Measurements from ENCODE around the gene COX6A2.

Gene COX6A2

DNA sequence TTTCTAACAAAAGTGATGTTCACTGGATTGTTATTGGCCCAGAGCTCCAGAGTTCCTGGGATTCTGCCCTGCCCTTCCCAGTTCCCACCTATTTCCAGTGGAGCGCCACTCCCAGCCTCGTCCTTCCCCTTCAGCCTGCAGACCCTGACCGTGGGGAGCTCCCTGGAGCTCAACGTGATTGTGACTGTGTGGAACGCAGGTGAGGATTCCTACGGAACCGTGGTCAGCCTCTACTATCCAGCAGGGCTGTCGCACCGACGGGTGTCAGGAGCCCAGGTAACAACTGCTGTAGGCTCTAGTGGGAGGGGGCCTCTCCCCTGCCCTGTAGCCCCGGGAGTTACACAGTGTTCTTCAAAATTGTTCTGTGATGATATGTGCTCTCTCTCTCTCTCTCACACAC lies 11.8 kb downstream of the COX6A2 start:
- H3K79me2 ChIP-seq: no peaks in the 10 kb centered on the region
- H3K27ac ChIP-seq: no peak overlapping the region
- no peak overlapping the region for H2AFZ ChIP-seq
- H3K36me3 ChIP-seq (ENCODE audit: control insufficient read depth, insufficient read depth, low read length): no peaks in the 10 kb centered on the region
- no peaks in the 10 kb centered on the region for H3K27me3 ChIP-seq (ENCODE audit: control insufficient read depth, insufficient read depth, low read length)
- H3K9ac ChIP-seq: no peak overlapping the region
- H3K4me1 ChIP-seq: no peaks in the 10 kb centered on the region
- H3K4me3 ChIP-seq (ENCODE audit: low read depth, low read length): no peak overlapping the region
- TF ChIP-seq, protein P1, sequence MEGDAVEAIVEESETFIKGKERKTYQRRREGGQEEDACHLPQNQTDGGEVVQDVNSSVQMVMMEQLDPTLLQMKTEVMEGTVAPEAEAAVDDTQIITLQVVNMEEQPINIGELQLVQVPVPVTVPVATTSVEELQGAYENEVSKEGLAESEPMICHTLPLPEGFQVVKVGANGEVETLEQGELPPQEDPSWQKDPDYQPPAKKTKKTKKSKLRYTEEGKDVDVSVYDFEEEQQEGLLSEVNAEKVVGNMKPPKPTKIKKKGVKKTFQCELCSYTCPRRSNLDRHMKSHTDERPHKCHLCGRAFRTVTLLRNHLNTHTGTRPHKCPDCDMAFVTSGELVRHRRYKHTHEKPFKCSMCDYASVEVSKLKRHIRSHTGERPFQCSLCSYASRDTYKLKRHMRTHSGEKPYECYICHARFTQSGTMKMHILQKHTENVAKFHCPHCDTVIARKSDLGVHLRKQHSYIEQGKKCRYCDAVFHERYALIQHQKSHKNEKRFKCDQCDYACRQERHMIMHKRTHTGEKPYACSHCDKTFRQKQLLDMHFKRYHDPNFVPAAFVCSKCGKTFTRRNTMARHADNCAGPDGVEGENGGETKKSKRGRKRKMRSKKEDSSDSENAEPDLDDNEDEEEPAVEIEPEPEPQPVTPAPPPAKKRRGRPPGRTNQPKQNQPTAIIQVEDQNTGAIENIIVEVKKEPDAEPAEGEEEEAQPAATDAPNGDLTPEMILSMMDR (IDR thresholded peaks at IDR 0.05): no peak
- H3K4me2 ChIP-seq (ENCODE audit: low read length): no peak overlapping the region
- no peaks in the 10 kb centered on the region for H3K9me3 ChIP-seq (ENCODE audit: control insufficient read depth, low read length)

DNA sequence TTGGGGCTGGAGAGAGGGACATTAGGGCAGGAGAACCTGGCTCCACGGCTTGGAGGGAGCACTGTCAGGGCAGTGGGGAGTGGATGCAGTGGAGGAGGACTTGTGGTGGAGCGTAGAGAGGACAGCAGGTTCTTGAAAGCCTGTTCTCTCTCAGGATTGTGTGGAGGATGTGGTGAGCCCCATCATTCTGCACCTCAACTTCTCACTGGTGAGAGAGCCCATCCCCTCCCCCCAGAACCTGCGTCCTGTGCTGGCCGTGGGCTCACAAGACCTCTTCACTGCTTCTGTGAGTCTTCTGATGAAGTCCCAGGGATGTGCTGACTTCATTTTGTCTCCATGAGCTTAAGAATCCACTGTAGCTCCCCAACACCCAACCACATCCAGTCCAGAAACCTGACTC lies 13.5 kb downstream of the COX6A2 start:
- Histone ChIP-seq H3K4me2 (ENCODE audit: low read length) (no peak overlapping the region), H3K79me2 (no peaks in the 10 kb centered on the region), H3K9me3 (ENCODE audit: control insufficient read depth, low read length) (no peaks in the 10 kb centered on the region), H3K36me3 (ENCODE audit: control insufficient read depth, insufficient read depth, low read length) (no peaks in the 10 kb centered on the region), H3K4me1 (no peaks in the 10 kb centered on the region), H3K27ac (no peak overlapping the region), H3K4me3 (ENCODE audit: low read depth, low read length) (no peak overlapping the region), H3K9ac (no peak overlapping the region), H3K27me3 (ENCODE audit: control insufficient read depth, insufficient read depth, low read length) (no peaks in the 10 kb centered on the region), H2AFZ (no peak overlapping the region)
- TF ChIP-seq, protein P1 (IDR thresholded peaks at IDR 0.05): no peak

DNA sequence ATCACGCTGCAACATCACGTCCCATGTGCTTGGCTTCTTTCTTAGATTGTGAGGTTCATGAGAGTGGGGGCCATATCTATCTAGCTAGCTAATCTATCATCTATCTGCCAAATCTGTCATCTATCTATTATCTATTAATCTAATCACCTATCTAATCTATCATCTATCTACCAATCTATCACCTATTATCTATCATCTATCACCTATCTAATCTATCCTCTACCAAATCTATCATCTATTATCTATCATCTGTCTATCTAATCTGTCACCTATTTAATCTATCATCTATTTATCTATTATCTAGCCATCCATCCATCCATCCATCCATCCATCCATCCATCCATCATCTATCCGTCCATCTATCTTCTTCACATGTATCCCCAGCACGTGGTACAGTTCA lies 14.2 kb downstream of the COX6A2 start:
- H3K27ac ChIP-seq: no peak overlapping the region
- no peaks in the 10 kb centered on the region for H3K27me3 ChIP-seq (ENCODE audit: control insufficient read depth, insufficient read depth, low read length)
- no peak overlapping the region for H3K4me3 ChIP-seq (ENCODE audit: low read depth, low read length)
- no peaks in the 10 kb centered on the region for H3K36me3 ChIP-seq (ENCODE audit: control insufficient read depth, insufficient read depth, low read length)
- H2AFZ ChIP-seq: no peak overlapping the region
- H3K4me2 ChIP-seq (ENCODE audit: low read length): no peak overlapping the region
- no peak overlapping the region for H3K9ac ChIP-seq
- H3K9me3 ChIP-seq (ENCODE audit: control insufficient read depth, low read length): no peaks in the 10 kb centered on the region
- H3K4me1 ChIP-seq: no peaks in the 10 kb centered on the region
- H3K79me2 ChIP-seq: no peaks in the 10 kb centered on the region
- TF ChIP-seq, protein P1 (IDR thresholded peaks at IDR 0.05): no peak

DNA sequence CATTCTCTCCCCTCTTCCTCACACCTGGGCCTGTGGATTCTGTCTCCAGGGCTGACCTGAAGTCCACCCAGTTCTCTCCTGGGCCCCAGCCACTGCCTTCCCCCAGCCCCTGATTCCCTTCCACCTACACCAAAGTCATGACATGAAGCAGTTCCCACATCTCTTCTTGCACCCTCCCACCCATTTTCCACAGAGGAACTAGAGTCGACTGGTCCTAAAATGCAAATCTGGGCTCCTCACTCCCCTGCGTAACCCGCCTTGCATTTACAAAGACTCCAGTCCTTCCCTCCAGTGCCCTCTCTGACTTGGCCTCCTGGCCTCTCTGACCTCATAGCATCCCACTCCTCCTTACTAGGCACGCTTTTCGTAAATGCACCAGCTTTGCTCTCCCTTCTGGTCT lies 14.8 kb downstream of the COX6A2 start:
- Histone ChIP-seq H3K36me3 (ENCODE audit: control insufficient read depth, insufficient read depth, low read length) (no peaks in the 10 kb centered on the region), H3K4me1 (no peaks in the 10 kb centered on the region), H3K4me3 (ENCODE audit: low read depth, low read length) (no peak overlapping the region), H3K4me2 (ENCODE audit: low read length) (no peak overlapping the region), H3K79me2 (no peaks in the 10 kb centered on the region), H3K9ac (no peak overlapping the region), H3K27ac (no peak overlapping the region), H2AFZ (no peak overlapping the region), H3K9me3 (ENCODE audit: control insufficient read depth, low read length) (no peaks in the 10 kb centered on the region), H3K27me3 (ENCODE audit: control insufficient read depth, insufficient read depth, low read length) (no peaks in the 10 kb centered on the region)
- TF ChIP-seq, protein P1 (IDR thresholded peaks at IDR 0.05): no peak

DNA sequence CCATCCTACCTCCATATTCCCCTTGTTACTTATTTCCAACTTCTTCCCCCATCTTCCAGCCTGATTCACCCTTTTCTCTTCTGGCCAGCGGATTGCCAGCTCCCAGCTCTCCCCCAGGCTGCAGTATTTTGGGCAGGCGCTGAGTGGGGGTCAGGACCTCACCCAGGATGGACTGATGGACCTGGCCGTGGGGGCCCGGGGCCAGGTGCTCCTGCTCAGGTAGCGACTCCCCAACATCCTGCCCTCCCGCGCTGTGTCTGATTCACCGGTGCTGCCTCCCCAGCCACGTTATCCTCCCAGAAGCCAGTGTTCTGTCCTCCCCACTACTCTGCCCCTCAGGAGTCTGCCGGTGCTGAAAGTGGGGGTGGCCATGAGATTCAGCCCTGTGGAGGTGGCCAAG lies 15.4 kb downstream of the COX6A2 start:
- Histone ChIP-seq H3K4me2 (ENCODE audit: low read length) (no peak overlapping the region), H2AFZ (no peak overlapping the region), H3K4me3 (ENCODE audit: low read depth, low read length) (no peak overlapping the region), H3K36me3 (ENCODE audit: control insufficient read depth, insufficient read depth, low read length) (no peaks in the 10 kb centered on the region), H3K27ac (no peak overlapping the region), H3K27me3 (ENCODE audit: control insufficient read depth, insufficient read depth, low read length) (no peaks in the 10 kb centered on the region), H3K79me2 (no peaks in the 10 kb centered on the region), H3K4me1 (no peaks in the 10 kb centered on the region), H3K9ac (no peak overlapping the region), H3K9me3 (ENCODE audit: control insufficient read depth, low read length) (no peaks in the 10 kb centered on the region)
- TF ChIP-seq, protein P1 (IDR thresholded peaks at IDR 0.05): no peak

Measured in parathyroid adenoma (tissue), 2 donors.